ENCODE results near the gene CDHR2. TPM values are rescaled to one million over a fixed set of nuclear protein-coding genes. Genes with fewer than 3 reads are reported as not detected.
A peak's percentile ranks its signal among the peaks of the same experiment; 100 is the strongest.

CDHR2 gene
- total and polyA plus RNA-seq, 2 of the 13 experiments (the other 11 are each of a cell fraction or from before 2014, with no cell fraction given), result 17.9 to 20.9 TPM

- intact Hi-C loops (cut with micrococcal nuclease; ENCODE audit: unreplicated experiment), result no loop called here
- no peak for TF ChIP-seq RXRB (CRISPR knock-in tag; IDR thresholded peaks at IDR 0.05; ENCODE audit: borderline replicate concordance)
- TF ChIP-seq U2AF1 (optimal IDR thresholded peaks at IDR 0.05; ENCODE audit: low read depth, low read length), result no peak
- TF ChIP-seq NR2F1 (CRISPR knock-in tag; IDR thresholded peaks at IDR 0.05), result 0 out of 4 replicates have a peak, but pooled peaks of 1 of the 2 experiments have one; percentile 37
- no peak for TF ChIP-seq GRHL1 (CRISPR knock-in tag; conservative IDR thresholded peaks at IDR 0.05)
- no peak for TF ChIP-seq MTF2 (CRISPR knock-in tag; IDR thresholded peaks at IDR 0.05; ENCODE audit: borderline replicate concordance)
- peak; percentile 85 for TF ChIP-seq ATF7 (IDR thresholded peaks at IDR 0.05)
- no peak for TF ChIP-seq ATF7 (CRISPR knock-in tag; IDR thresholded peaks at IDR 0.05)
- no peak for TF ChIP-seq AKNA (CRISPR knock-in tag; IDR thresholded peaks at IDR 0.05; ENCODE audit: borderline replicate concordance)
- TF ChIP-seq ZBTB39 (CRISPR knock-in tag; IDR thresholded peaks at IDR 0.05), result no peak
- TF ChIP-seq CBFB (CRISPR knock-in tag; IDR thresholded peaks at IDR 0.05), result no peak
- TF ChIP-seq SOX6 (IDR thresholded peaks at IDR 0.05), result no peak
- no peak for TF ChIP-seq SOX6 (CRISPR knock-in tag; IDR thresholded peaks at IDR 0.05)
- no peak for TF ChIP-seq THYN1 (CRISPR knock-in tag; IDR thresholded peaks at IDR 0.05; ENCODE audit: borderline replicate concordance, low read depth)
- TF ChIP-seq ZUFSP (CRISPR knock-in tag; IDR thresholded peaks at IDR 0.05; ENCODE audit: borderline replicate concordance), result no peak
- no peak for TF ChIP-seq KDM1A (CRISPR knock-in tag; IDR thresholded peaks at IDR 0.05)
Measured at GRCh38 chr5:176583076-176583475, 33.9 kb downstream of the CDHR2 start.

More at GRCh38 chr5:176583076-176583475, 33.9 kb downstream of the CDHR2 start:
- FAIRE-seq (no peak), DNase-seq (ENCODE audit: low spot score) (no peak), ATAC-seq (no peak)
- Histone ChIP-seq H4K20me1 (ENCODE audit: insufficient read depth, low read length) (no peaks in the 10 kb centered on the region), H3K9me3 (ENCODE audit: low read length) (peaks cover 16% of the 10 kb centered on the region), H3K27me3 (ENCODE audit: control insufficient read depth in 1 of 2, insufficient read depth in 2 of 2, low read length in 2 of 2) (no peaks in the 10 kb centered on the region), H3K36me3 (replicated peaks in 1 of 2; ENCODE audit: control insufficient read depth in 1 of 2, insufficient read depth in 2 of 2, low read length in 2 of 2) (peaks cover 3 to 32% of the 10 kb centered on the region in 2 experiments; a peak in 4 of 5 replicates), H3K79me2 (ENCODE audit: insufficient read depth, low read length) (no peaks in the 10 kb centered on the region), H3K27ac (ENCODE audit: extremely low read length, insufficient read depth, low read length) (no peak overlapping the region), H3K4me3 (replicated peaks in 1 of 3; ENCODE audit: insufficient read depth in 1 of 3, low read depth in 2 of 3, low read length in 3 of 3) (no peak overlapping the region), H2AFZ (ENCODE audit: low read length) (no peak overlapping the region), H3K4me1 (ENCODE audit: insufficient read depth, low read length) (no peaks in the 10 kb centered on the region), H3K4me2 (ENCODE audit: low read depth, low read length) (no peak overlapping the region), H3K9ac (ENCODE audit: insufficient read depth, low read depth, low read length) (no peak overlapping the region)
- 92% methylated on average over 4 of the region's 4 CpGs for WGBS (ENCODE audit: low lambda C conversion rate)
- in situ Hi-C loops (cut with HindIII; ENCODE audit: extremely low pct_ligation_motif_present, low pct_unique_long_range_greater_than_20kb), result loop anchor here (25.0 kb wide), 1 partner anchor 846 kb away; no protein-coding TSS in a partner anchor
- ChIA-PET POLR2A (interaction anchor here (0.9 kb wide), 1 partner anchor 49 kb away, joined by 3 read pairs; no protein-coding TSS in a partner anchor), CTCF (ENCODE audit: low intra/inter-chr PET ratio, low total read pairs) (no interaction called here)
- BruUV-seq (replicated peaks), result no TSS peak

Data from HepG2 (cell line).